Duodenal mucosa (tissue), 2 donors: Measurements from ENCODE around the gene TSHZ1.
"Not testable (repeated sequence)": the region's sequence is repeated elsewhere in the genome, so short reads cannot be mapped to it uniquely, and the experiment has no call there.

Experiments used
- H3K27ac ChIP-seq: one replicate; pipeline ENCODE4 v1.7.0; 2013; ENCODE audit warnings: low read depth, low read length
- H3K27me3 ChIP-seq, 2 donors: one replicate each; pipeline ENCODE4 v1.7.0; 2013; ENCODE audit warnings: low read length in 2 of 2, control low read depth in 1 of 2; ENCODE audit not compliant: insufficient read depth in 2 of 2, control insufficient read depth in 1 of 2
- H3K36me3 ChIP-seq, 2 donors: one replicate each; pipeline ENCODE4 v1.7.0; 2013; ENCODE audit warnings: low read length in 2 of 2, control low read depth in 1 of 2; ENCODE audit not compliant: insufficient read depth in 2 of 2, control insufficient read depth in 1 of 2
- H3K4me1 ChIP-seq, 2 donors: one replicate each; pipeline ENCODE4 v1.7.0; 2013; ENCODE audit warnings: low read length in 2 of 2, control low read depth in 1 of 2; ENCODE audit not compliant: insufficient read depth in 2 of 2, control insufficient read depth in 1 of 2
- H3K4me3 ChIP-seq, 2 donors: one replicate each; pipeline ENCODE4 v1.7.0; 2013; ENCODE audit warnings: low read length in 2 of 2, low read depth in 1 of 2
- H3K9ac ChIP-seq, 2 donors: one replicate each; pipeline ENCODE4 v1.7.0; 2013; ENCODE audit warnings: low read length in 2 of 2, low read depth in 1 of 2
- H3K9me3 ChIP-seq, 2 donors: one replicate each; pipeline ENCODE4 v1.7.0; 2013; ENCODE audit warnings: low read length in 2 of 2, control low read depth in 1 of 2; ENCODE audit not compliant: control insufficient read depth in 1 of 2

Gene TSHZ1

GRCh38 chr18:75321431-75321830 lies 110.8 kb downstream of the TSHZ1 start:
- H3K4me1 ChIP-seq: no peaks in the 10 kb centered on the region
- no peak overlapping the region for H3K27ac ChIP-seq
- no peaks in the 10 kb centered on the region for H3K27me3 ChIP-seq
- no peaks in the 10 kb centered on the region for H3K36me3 ChIP-seq
- H3K9ac ChIP-seq: no peak overlapping the region
- H3K4me3 ChIP-seq: no peak overlapping the region
- H3K9me3 ChIP-seq: peaks cover 2% of the 10 kb centered on the region in 2 donors

GRCh38 chr18:75322206-75322605 lies 111.6 kb downstream of the TSHZ1 start:
- Histone ChIP-seq H3K36me3 (no peaks in the 10 kb centered on the region), H3K4me3 (no peak overlapping the region), H3K9me3 (peaks cover 2 to 3% of the 10 kb centered on the region in 2 donors), H3K4me1 (no peaks in the 10 kb centered on the region), H3K27ac (no peak overlapping the region), H3K9ac (no peak overlapping the region), H3K27me3 (no peaks in the 10 kb centered on the region)

DNA sequence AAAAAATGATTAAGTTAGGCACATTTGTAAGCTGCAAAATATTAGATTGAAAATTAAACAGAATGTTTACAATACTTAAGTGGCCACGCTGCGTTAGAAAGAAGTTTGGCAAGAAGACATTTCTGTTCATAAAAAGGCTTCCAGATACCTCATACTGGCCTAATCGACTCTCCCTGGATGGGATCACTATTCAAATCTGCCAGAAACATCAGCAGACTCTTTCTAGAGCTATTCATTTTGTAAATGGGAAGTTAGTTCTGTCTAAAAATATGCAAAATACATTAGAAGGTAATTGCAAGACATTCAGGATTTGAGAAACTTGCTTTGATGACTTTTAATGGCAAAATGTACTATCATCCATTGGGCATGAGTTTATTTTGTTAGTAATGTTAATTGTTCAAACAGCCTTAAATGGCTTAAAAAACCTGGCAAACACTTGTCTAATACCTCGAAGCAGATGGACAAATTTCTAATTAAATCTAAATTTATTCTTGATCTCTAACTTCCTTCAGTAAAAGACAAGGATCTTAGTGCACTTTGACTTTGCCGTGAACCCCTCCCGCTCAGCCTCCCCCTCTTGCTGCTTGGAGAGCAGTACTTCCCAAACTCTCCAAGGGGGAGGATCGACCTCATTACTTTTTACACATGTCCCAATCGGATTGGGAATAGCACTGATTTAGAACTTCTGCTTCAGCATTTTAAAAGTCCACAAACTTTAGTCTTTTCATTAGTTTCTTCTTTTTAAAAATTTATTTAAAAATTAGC lies 113.4 kb downstream of the TSHZ1 start:
- Histone ChIP-seq H3K9ac (no peak overlapping the region), H3K9me3 (peaks cover 2 to 10% of the 10 kb centered on the region in 2 donors), H3K36me3 (no peaks in the 10 kb centered on the region), H3K4me3 (no peak overlapping the region), H3K27me3 (no peaks in the 10 kb centered on the region), H3K4me1 (no peaks in the 10 kb centered on the region), H3K27ac (no peak overlapping the region)

DNA sequence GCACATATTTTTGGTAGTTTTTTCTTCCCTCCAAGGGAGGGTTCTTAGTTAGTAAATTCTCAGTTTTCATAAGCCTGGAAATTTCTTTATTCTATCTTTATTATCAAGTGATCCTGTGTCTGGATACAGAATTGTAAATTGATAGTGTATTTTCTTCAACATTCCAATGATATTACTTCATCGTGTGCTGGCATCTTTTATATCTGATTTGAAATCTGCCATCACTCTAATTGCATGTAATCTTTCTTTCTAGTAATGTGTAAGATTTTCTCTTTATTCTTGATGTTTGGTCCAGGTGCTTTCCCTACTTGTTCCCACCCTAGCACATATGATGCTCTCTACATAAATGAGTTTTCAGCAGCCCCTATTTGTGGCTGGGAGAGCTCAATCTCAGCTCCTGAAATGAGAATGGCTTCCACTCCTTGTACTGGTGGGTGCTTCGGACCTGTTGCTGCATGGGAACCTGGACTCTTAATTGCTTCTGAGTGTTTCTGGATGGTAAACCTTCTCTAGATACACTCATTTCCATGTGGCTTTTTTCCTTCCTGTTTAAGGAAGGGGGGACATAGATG lies 114.2 kb downstream of the TSHZ1 start:
- H3K9me3 ChIP-seq: peaks cover 2 to 10% of the 10 kb centered on the region in 2 donors
- H3K4me3 ChIP-seq: no peak overlapping the region
- no peak overlapping the region for H3K9ac ChIP-seq
- H3K27ac ChIP-seq: no peak overlapping the region
- no peaks in the 10 kb centered on the region for H3K4me1 ChIP-seq
- H3K36me3 ChIP-seq: no peaks in the 10 kb centered on the region
- no peaks in the 10 kb centered on the region for H3K27me3 ChIP-seq

DNA sequence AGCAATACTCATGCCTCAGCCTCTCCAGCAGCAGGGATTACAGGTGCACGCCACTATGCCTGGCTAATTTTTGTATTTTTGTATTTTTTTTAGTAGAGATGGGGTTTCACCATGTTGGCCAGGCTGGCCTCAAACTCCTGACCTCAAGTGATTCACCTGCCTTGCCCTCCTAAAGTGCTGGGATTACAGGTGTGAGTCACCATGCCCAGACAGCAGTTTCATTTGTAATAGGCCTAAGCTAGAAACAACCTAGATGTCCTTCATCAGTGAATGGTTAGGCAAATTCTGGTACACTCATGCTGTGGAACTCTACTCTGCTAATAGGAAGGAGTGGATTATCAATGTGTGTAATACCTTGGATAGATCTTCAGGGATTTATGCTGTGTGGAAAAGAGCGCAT lies 119.2 kb downstream of the TSHZ1 start:
- H3K9me3 ChIP-seq, H3K4me1 ChIP-seq, H3K27ac ChIP-seq, H3K9ac ChIP-seq, H3K36me3 ChIP-seq, H3K4me3 ChIP-seq, H3K27me3 ChIP-seq: not testable (repeated sequence)

DNA sequence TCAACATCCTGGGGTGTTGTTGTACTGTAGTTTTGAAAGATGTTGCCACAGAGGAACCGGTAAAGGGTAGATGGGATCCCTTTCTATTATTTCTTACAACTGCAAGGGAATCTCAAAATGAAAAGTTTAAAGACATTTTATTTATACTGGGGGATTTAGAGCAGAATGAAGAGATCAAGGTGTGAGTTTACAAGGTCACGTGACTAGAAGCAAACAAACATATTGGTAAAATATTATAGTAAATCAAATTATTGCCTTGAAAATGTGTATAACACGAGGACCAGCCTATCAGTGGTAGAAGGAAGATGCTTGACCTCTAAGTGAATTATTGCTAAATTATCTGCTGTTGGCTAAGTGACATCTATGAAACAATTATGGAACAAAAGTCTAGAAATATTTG lies 119.7 kb downstream of the TSHZ1 start:
- Histone ChIP-seq H3K36me3 (no peaks in the 10 kb centered on the region), H3K4me1 (no peaks in the 10 kb centered on the region), H3K27me3 (no peaks in the 10 kb centered on the region), H3K27ac (no peak overlapping the region), H3K9ac (no peak overlapping the region), H3K9me3 (peaks cover 2 to 10% of the 10 kb centered on the region in 2 donors), H3K4me3 (no peak overlapping the region)

DNA sequence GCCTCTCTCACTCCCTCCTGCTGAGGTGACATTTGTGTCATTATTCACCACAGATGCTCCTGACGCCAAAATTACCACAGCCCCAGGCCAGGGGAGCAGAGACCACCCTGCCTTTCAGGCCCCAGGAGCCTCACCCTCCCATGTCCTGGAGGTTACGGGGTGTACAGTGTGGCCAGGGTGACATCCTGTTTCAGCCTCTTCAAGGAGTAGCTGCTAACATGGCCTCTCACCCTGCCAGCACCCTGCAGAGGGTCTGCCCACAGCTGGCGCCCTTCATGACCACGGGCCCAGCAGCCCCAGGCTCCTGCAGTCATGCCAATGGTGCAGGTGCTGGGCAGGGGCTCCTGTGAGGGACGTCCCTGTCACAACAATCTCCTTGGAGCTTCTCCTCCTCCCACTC lies 124.3 kb downstream of the TSHZ1 start:
- Histone ChIP-seq H3K36me3 (no peaks in the 10 kb centered on the region), H3K4me3 (no peak overlapping the region), H3K9ac (no peak overlapping the region), H3K27me3 (no peaks in the 10 kb centered on the region), H3K27ac (no peak overlapping the region), H3K9me3 (no peaks in the 10 kb centered on the region), H3K4me1 (no peaks in the 10 kb centered on the region)

DNA sequence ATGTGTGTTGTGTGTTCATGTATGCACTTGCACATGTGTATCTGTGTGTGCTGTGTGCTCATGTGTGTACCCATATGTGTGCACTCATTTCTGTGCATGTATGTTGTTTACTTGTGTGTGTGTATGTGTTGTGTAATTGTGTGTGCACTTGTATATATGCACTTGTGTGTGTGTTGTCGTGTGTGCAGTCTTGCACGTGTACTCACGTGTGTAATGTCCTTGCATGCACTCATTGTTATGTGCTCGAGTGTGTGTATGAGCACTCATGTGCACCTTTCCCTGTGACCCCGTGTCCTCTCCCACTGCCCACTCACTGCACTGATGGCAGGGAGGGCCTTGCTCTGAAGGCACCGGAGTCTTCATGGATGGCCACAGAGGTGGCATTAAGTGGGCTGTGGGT lies 124.9 kb downstream of the TSHZ1 start:
- Histone ChIP-seq H3K36me3 (no peaks in the 10 kb centered on the region), H3K27me3 (no peaks in the 10 kb centered on the region), H3K9me3 (no peaks in the 10 kb centered on the region), H3K4me3 (no peak overlapping the region), H3K9ac (no peak overlapping the region), H3K27ac (no peak overlapping the region), H3K4me1 (no peaks in the 10 kb centered on the region)

GRCh38 chr18:75336767-75337166 lies 126.2 kb downstream of the TSHZ1 start:
- Histone ChIP-seq H3K36me3 (no peaks in the 10 kb centered on the region), H3K9me3 (no peaks in the 10 kb centered on the region), H3K27ac (no peak overlapping the region), H3K27me3 (no peaks in the 10 kb centered on the region), H3K9ac (no peak overlapping the region), H3K4me1 (no peaks in the 10 kb centered on the region), H3K4me3 (no peak overlapping the region)

GRCh38 chr18:75337348-75337747 lies 126.8 kb downstream of the TSHZ1 start:
- Histone ChIP-seq H3K27ac (no peak overlapping the region), H3K36me3 (no peaks in the 10 kb centered on the region), H3K27me3 (no peaks in the 10 kb centered on the region), H3K4me1 (no peaks in the 10 kb centered on the region), H3K9me3 (no peaks in the 10 kb centered on the region), H3K4me3 (no peak overlapping the region), H3K9ac (no peak overlapping the region)
